Activated CD4-positive, alpha-beta T cell treated with anti-CD3 and anti-CD28 coated beads, Interleukin-2, amount 50 U/mL, for 1 hour (primary cell): ENCODE data around the gene ARID5B.

Experiments
- DNase-seq: peaks from one replicate; pipeline ENCODE4 v3.0.0-alpha.2; 2020

The ARID5B gene

DNA sequence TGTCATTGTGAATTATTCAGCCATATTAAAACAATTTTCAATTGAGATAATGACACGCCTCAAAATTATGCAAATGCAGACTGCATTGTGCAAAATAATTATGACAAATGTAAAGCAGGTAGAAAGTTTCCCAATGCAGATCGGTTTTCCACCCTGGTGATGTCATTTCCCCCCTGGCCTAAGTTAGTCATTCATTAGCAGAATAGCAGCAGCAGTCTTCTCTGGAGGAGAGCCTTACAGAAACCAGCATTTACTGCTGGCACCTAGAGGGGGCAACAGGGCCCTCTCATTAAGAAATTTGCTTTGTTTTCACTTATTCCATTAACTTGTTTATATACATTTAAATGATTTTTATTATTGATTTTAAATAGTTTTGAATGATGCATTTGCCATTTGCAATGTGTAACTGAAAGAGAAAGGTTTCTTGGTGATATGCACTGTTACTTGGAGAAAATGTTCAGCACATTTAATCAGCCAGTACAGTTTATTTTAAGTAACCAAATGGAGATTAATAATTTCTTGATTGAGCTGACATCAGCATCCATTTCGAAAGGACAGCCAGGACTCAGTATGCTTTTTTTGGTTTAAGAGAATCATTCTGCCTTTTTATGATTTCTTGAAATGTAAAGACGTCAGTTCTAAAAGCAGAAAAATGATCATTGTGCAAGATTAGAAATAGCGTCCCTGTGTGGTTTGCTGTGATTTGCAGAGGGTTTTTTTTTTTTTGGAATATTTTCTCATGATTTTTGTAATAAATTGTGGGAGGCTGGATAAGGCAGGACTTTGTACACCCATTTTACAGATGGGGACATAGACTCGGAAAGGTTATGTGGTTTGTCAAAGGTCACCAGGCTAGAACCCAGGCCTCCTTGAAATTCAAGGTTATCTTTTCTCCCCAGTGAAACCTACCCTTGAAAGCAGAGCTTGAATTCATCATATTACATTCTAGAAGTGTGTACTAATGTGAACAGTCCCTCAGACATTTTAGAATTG lies 3.5 kb downstream of the ARID5B start:
- peak; percentile 37 for DNase-seq

DNA sequence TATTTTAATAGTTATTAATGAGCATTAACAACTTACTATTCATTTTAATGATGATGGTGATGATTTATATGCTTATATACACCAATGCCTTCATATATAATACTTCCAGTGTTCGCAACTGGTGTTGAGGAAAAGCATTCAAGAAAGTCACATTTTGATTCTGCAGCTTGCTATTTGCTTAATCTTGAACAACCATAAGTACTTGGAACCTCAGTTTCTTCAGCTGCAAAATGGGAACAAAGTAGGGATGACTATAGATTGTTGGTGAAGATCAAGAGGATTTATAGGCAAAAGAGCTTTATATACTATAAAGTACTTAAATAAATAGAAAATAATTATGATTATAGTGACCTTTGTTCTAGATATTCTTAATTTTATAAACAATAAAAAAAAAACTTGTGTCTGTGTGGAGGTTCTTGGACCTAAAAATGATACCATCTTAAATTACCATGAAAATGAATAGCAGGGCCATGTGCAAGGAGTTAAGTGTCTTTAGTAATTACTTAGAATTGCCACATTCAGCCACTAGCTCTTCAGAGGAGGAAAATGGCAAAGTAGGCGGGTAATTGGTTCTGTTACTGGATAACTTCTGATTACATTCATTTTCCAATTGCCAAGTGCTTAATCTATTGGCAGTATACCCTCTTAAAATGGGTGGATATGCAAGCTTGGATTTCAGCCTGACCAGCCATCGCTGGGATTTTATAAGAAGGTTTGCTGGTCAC lies 4.5 kb downstream of the ARID5B start:
- DNase-seq, result no peak

GRCh38 chr10:61906562-61906901 lies 5.0 kb downstream of the ARID5B start:
- DNase-seq, result no peak

GRCh38 chr10:61907011-61907410 lies 5.5 kb downstream of the ARID5B start:
- no peak for DNase-seq

DNA sequence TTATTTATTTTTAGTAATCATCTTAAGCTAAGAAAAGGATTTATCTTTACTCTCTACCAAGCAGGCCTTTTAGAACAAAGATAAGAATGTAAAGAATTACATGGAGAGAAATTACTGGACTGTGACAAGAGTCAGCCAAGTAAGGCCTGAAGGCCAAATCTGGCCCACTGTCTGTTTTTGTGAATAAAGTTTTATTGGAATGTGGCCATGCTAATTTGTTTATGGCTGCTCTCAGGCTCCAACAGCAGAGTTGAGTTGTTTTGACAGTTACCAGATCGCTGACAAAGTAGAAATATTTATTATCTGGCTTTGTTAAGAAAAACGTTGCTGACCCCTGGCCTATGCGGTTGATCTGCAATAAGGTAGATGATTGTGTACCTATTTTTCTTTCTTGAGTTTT lies 6.1 kb downstream of the ARID5B start:
- no peak for DNase-seq

DNA sequence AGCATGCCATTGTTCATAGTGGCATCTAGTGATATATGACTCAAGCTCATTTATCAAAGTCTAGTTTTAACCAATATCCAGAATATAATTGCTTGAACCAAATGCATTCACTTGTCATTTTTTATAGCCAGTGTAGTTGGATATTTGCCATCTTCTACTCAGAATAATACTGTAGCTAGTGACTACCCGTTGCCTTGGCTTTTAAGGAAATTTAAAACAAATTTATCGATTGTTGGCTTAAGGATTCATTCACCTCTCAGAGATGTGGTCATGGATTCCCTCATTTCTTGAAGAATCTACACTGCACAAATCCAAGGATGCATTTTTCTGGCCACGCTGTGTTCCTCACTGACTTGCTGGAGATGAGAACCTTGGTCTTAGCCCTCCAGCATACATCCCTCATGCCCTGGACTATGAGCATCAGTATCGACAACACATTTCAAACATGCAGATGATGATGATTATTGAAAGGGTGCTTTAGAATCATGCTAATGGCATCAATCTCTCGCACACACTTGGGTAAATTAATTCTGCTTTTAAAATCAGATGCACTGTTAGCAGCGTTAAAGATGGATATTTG lies 8.8 kb downstream of the ARID5B start:
- no peak for DNase-seq

DNA sequence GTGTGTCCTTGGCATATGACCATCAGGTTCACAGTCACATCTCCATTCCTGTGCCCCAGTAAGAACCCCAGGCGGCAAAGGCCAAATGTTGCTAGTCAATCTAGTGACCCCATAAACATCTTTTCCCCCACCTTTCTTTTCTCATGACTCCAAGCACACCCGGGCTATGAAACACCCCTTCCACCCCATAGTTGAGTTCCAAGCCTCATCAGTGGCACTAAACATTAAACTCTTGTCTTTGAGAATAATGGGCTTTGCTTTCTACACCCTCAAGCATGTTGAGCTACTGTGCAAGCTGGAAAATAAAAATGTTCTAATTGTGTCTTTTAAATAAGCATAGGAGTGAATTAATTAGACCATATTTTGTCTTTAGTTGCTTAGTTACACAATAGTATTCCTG lies 9.4 kb downstream of the ARID5B start:
- DNase-seq, result no peak

- no peak for DNase-seq
These were observed 9.9 kb downstream of the ARID5B start for GRCh38 chr10:61911425-61911824.

DNA sequence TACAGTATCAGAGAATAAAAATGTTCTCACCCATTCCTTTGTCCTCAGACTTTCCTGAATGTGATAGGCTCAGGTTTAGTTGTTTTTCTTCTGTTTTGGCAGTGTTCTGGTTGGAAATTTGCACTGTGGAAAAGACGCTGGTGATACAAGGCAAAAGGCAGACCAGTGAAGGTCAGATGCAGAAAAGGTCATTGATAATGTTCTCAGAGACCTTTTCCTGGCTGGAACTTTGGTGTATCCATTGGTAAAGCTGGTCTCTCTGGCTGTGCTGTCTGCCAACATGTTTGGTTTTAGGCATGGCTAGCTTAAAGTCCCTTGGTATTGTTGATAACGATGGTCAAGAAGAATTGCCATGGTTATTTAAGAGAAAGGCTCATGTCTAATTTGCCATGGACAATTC lies 11.5 kb downstream of the ARID5B start:
- DNase-seq, result no peak

DNA sequence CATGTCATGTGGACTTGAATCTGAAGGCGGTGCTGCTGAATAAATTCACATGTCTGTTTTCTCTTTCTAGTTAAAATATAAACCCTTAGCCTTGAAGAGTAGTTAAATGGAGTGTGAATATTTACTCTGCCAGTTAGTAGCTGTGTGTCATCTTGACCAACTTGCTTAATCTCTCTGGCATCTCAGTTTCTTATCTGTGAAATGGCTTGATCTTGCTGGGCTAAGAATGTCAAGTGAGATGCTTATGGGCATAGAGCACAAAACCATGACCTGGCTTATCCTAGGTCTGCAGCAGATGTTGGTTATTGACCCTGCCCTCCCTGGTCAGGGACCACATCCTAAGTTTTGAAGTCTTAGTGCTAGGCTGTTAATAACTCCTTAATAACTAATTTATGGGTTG lies 16.6 kb downstream of the ARID5B start:
- no peak for DNase-seq

GRCh38 chr10:61918989-61919388 lies 17.5 kb downstream of the ARID5B start:
- DNase-seq, result no peak

DNA sequence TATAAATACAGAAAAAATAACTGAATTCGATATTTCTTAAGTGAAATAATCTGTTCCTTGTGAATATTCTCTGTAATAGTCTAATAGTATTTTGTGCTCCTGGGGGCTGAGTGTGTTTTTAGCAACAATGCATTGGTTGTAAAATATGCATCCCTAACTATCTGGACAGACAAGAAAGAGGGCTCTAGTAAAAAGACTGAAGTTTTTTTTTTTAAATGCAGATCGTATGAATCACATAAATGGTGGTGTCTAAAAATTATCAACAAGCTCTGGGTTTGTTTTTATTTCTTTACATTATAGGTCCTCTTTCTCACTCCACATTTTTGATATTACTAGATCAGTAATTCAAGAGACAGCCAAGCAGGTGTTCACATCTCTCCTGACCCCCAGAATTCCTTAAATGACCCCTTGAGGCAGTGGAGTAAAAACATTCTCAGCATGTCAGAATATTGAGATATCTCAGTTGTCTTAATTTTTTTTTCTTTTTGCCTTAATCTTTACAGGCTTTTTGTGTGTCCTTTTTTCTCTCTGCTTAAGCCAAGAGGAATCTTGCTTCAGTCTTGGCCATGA lies 18.2 kb downstream of the ARID5B start:
- DNase-seq, result no peak

DNA sequence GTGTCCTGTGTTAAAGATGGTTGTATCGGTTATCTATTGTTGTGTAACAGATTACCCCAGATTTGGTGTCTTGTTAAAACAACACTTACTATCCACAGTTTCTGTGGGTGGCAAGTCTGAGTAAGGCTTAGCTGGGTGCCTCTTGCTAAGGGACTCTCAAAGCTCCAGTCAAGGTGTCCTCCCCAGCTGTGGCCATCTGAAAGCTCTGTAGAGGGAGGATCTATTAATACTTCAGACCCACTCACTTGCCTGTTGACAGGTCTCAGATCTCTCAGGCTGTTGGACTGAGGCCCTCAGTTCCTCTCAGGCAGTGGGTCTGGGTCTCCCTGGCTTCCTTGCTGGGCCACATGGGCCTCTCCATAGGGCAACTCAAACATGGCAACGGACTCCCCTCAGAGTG lies 19.6 kb downstream of the ARID5B start:
- DNase-seq, result no peak

- DNase-seq, result no peak
These were observed 21.9 kb downstream of the ARID5B start for GRCh38 chr10:61923210-61923949.

GRCh38 chr10:61923950-61924274 lies 22.4 kb downstream of the ARID5B start:
- DNase-seq, result no peak

DNA sequence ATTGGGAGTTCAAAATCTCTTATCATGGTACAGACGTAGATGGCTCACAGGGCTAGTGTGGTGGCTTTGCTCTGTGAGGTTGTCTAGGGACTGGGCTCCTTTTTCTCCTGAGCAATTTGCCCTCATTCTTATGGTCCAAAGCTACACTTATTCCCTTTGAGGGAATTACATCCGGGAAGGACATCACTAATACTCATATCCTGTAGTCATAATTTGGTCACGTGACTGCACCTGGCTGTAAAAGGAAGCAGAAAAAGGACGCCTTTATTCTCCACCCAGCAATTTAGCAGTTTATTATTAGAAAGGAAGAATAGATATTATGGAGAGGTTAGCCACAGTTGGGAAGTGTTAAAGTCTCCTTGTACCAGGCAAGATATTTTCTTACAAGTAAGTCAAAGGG lies 28.1 kb downstream of the ARID5B start:
- DNase-seq, result no peak

- no peak for DNase-seq
These were observed 30.3 kb downstream of the ARID5B start for GRCh38 chr10:61931620-61932332.

DNA sequence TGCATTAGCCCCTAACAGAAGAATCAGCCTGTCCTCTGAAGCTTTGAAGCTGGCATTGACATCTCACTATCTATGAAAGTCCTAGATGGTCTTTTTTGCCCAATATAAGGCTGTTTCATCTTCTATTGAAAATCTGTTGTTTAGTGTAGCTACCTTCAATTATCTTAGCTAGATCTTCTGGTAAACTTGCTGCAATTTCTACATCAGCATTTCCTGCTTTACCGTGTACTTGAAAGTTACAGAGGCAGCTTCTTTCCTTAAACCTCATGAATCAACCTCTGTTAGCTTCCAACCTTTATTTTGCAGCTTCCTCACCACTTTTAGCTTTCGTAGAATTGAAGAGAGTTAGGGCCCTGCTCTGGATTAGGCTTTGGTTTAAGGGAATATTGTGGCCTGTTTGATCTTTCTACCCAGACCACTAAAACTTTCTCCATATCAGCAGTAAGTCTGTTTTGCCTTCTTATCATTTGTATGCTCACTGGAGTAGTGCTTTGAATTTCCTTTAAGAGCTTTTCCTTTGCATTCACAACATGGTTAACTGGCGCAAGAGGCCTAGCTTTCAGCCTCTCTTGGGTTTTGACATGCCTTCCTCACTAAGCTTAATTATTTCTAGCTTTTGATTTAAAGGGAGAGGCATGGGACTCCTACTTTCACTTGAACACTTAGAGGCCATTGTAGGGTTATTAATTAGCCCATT lies 32.5 kb downstream of the ARID5B start:
- no peak for DNase-seq

- no peak for DNase-seq
These were observed 33.6 kb downstream of the ARID5B start for GRCh38 chr10:61935077-61935476.

DNA sequence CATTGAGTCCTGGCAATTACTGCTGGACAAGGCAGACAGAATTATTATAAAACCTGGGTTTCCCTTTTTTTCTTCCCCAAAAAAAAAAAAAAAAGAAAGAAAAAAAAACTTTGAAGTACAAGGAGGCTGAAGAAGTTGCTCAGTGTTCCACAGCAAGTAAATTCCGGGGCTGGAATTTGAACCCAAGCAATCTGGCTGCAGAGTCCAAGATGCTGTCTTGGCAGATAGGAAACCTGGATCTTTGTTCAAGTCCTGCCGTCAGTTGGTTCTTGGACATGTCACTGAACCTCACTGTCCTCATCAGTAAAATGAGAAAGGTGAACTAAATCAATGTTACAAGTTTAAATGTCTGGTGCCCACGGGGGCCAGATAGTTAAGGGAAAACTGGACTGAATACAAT lies 35.3 kb downstream of the ARID5B start:
- DNase-seq, result no peak

DNA sequence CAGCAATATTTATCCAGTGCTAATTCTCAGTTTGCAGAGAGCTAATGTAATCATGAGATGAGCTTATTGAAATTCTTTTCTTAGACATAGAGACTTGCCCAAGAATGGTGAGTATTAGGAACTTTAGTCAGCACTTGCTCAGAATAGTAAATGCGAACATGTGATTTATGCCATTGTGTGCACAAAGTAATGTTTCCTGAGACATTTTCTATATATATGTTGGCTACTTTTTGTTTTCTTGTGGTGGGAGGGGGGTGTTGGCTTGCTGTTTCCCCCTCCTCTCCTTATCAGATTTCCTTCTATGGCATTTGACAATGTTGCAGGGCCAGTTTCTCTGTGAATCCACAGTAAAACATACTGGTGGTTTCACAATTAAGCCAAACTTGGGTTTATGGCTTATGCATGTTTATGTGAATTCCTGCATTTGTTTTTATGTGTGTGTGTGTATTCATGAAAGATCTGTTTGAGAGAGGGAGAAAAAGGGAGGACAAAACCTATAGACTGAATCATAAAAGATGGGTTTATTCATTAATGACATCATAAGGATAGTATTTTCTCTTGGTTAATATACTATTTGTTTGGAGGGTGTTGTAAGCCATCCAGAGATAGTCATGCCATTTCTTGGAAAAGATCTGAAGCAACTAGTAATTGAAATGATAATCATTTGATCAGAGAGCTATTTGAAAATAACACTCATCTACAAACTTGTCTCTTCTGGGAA lies 36.3 kb downstream of the ARID5B start:
- DNase-seq, result no peak
